Adipose tissue (tissue), 3 donors: ENCODE measurements around the gene CACNA1C. TPM values are rescaled to one million over a fixed set of nuclear protein-coding genes. Genes with fewer than 3 reads are reported as not detected.

Experiments
- H3K27ac ChIP-seq: one replicate; pipeline ENCODE4 v1.5.1; 2013; ENCODE audit warnings: low read depth, low read length
- WGBS, 3 donors: extraction: QIAGEN DNeasy Blood & Tissue Kit; methylation state at CpG; one replicate each; pipeline ENCODE4 v1.1.7; 2013; 5-methylcytosine and 5-hydroxymethylcytosine counted together
- polyA plus RNA-seq, 3 donors: library from polyadenylated mRNA; stranded (reverse); fragments of 200-250 nt; gene quantifications; one replicate each; pipeline ENCODE4 v1.2.3, GENCODE V29; 2013
- donor health status: healthy with polysubstance abuse.
- donor health status: Bipolar disorder and iron deficiency.
- donor health status: healthy.

CACNA1C gene
- polyA plus RNA-seq, 3 donors, result 0.72 to 8.1 (median 1.4) TPM

- H3K27ac ChIP-seq, result no peak overlapping the region
- 90 to 95% (median 94%) methylated on average over 20 of the region's 20 CpGs for WGBS, 3 donors
Observed at GRCh38 chr12:2688381-2688931, 635.7 kb downstream of the CACNA1C start.

GRCh38 chr12:2689393-2689792 lies 636.6 kb downstream of the CACNA1C start:
- H3K27ac ChIP-seq, result no peak overlapping the region
- 90 to 95% (median 94%) methylated on average over 9 of the region's 9 CpGs for WGBS, 3 donors

GRCh38 chr12:2689879-2690278 lies 637.1 kb downstream of the CACNA1C start:
- WGBS, 3 donors, result 72 to 81% (median 80%) methylated on average over 8 of the region's 8 CpGs
- H3K27ac ChIP-seq, result no peak overlapping the region

DNA sequence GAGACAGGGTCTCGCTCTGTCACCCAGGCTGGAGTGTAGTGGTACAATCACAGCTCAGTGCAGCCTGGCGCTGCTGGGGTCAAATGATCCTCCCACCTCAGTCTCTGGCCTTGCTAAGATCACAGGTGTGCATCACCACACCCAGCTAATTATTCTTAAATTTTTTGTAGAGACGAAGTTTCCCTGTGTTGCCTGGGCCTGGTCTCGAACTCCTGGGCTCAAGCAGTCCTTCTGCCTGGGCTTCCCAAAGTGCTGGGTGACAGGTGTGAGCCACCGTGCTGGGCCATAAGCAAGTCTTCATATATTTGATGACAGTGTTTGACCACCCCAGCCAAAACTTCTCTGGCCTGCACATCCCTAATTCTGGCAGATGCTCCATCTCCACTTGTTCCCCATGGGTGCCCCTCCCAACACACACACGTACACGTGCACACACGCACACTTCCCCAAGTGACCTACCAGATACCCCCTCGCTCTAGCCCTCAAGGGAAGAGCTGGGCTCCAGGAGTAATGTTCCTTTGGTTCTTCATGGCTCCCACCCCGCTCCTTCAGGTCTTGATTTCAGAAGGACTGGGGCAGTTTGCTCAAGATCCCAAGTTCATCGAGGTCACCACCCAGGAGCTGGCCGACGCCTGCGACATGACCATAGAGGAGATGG lies 637.7 kb downstream of the CACNA1C start:
- 56 to 72% (median 61%) methylated on average over 14 of the region's 14 CpGs for WGBS, 3 donors
- no peak overlapping the region for H3K27ac ChIP-seq

DNA sequence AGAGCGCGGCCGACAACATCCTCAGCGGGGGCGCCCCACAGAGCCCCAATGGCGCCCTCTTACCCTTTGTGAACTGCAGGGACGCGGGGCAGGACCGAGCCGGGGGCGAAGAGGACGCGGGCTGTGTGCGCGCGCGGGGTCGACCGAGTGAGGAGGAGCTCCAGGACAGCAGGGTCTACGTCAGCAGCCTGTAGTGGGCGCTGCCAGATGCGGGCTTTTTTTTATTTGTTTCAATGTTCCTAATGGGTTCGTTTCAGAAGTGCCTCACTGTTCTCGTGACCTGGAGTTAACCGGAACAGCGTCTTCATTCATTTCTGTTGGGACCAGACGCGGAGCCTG lies 638.2 kb downstream of the CACNA1C start:
- H3K27ac ChIP-seq, result no peak overlapping the region
- 6 to 23% (median 17%) methylated on average over 27 to 28 of the region's 28 CpGs for WGBS, 3 donors

- no peak overlapping the region for H3K27ac ChIP-seq
- WGBS, 3 donors, result 3 to 23% (median 17%) methylated on average over 49 to 62 of the region's 62 CpGs
Observed at GRCh38 chr12:2691345-2692071, 638.7 kb downstream of the CACNA1C start.

- 46 to 52% (median 51%) methylated on average over 13 of the region's 13 CpGs for WGBS, 3 donors
- H3K27ac ChIP-seq, result no peak overlapping the region
Observed at GRCh38 chr12:2692080-2692479, 639.3 kb downstream of the CACNA1C start.

DNA sequence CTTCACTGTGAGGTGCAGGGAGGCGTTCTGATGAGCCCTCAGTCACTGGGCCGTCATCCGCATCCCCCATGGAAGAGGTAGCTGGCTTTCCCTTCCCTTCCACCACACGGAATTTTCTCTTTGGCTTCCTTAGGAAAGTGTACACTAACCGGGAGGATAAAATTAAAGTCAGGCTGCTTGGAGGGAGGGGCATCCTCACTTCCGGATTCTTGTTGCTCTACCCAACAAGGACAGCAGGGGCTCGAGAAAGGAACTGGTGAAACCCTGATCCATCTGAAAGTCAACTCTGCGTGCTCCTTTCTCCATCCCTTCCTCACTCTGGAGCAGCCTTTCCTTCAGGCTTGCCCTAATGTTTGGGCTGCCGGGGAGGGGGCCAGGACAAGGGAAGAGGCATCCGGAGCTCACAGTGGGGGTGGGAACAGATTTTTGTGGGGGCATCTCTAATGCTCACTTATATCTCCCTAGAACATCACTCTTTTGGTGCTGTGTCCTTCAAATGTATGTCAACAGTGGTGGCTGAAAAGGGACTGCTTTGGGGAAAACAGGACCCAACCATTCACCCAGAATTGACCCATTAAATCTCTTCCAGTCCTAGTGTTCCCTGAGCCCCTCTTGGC lies 640.6 kb downstream of the CACNA1C start:
- 39 to 48% (median 43%) methylated on average over 10 of the region's 10 CpGs for WGBS, 3 donors
- H3K27ac ChIP-seq, result no peak overlapping the region

DNA sequence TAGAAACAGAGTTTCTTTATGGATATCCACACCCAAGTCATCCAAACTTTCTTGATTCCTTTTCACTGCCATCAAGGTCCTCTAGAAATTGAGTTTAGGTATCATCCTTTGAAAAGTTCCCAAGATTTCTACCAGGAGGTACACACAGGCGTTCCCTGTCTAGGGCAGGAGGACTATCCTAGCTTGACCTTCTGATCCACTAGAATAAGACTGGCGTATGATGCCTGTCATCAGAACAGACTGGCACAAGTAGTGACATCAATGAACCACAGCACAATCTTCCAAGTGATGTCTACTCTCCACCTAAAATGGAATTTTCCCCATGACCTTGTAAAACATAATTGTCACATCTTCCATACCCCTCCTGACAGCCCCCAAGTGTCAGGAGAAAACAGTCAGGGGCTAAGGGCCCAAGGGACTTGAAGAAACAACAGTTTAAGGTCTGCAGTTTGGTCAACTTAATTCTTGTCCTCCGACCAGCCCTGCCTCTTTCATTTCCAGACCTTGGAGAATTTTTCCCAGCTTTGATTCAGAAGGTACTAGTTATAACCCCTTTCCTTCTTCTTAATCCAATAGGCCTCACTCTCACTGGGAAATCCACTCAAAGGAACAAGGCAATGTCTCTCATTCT lies 641.3 kb downstream of the CACNA1C start:
- no peak overlapping the region for H3K27ac ChIP-seq
- 88 to 95% (median 94%) methylated on average over 3 of the region's 3 CpGs for WGBS, 3 donors

DNA sequence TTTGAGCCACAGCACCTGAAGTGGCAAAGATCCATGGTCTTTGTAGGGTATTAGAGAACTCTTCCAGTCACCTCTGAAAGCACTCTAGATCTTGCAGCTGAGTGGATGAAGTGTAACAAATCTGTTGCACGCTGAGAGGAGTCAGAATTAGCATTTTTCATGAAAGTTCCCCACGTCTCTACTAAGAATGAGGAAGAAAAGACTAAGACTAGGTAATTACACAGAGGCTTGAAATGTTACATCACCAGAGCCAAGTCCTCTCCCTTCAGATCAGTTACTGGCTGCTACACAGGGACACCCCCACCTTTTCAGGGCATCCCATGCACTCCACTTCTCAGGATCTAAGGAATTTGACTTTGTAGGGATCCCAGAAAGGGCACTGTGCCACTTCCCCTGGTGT lies 643.3 kb downstream of the CACNA1C start:
- 35 to 48% (median 44%) methylated on average over 2 of the region's 2 CpGs for WGBS, 3 donors
- H3K27ac ChIP-seq, result no peak overlapping the region

- WGBS, 3 donors, result 77 to 82% (median 82%) methylated on average over 10 of the region's 10 CpGs
- H3K27ac ChIP-seq, result no peak overlapping the region
Observed at GRCh38 chr12:2697057-2697800, 644.4 kb downstream of the CACNA1C start.

- no peak overlapping the region for H3K27ac ChIP-seq
- 74 to 85% (median 80%) methylated on average over 1 of the region's 1 CpG for WGBS, 3 donors
Observed at GRCh38 chr12:2698566-2698965, 645.8 kb downstream of the CACNA1C start.

DNA sequence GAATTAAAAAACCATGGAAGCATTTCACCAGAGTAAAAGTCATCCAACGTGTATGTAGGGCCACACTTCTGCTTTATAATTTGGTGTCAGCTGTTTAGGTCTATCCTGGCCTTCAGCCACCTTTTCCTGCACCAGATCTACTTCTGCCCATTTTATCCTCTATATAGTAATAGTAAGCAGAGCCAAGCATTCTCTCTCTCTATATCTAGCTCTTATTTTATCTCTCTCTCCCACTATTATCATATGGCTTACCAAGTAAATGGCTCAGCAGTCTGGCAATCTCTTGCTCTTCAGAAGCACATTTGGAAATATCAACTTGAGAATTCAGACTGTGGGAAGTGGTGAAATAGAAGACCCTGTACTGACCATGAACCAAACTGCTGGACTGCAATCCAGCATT lies 657.9 kb downstream of the CACNA1C start:
- no peak overlapping the region for H3K27ac ChIP-seq
- 13 to 24% (median 14%) methylated on average over 1 of the region's 1 CpG for WGBS, 3 donors

DNA sequence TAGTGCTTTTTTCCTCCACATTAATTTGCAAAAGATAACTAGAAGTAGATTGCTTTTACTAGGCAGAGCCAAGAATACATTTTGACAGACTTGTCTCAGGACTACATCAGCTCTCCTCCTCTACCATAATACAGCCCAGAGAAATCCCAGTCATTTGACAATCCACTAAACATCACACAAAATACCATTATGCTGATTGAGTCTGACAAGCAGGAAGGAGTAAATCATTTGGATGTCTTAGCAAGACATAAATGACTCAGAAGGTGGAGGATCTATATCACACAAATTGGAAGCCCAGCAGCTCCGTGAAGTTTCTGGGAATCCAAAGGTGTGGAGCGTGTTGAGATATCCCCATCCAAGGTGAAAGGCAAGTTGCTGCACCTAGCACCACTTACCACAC lies 666.6 kb downstream of the CACNA1C start:
- no peak overlapping the region for H3K27ac ChIP-seq
- WGBS, 3 donors, result 66 to 69% (median 68%) methylated on average over 2 of the region's 2 CpGs

GRCh38 chr12:2722806-2723205 lies 670.0 kb downstream of the CACNA1C start:
- 68 to 97% (median 92%) methylated on average over 1 of the region's 1 CpG for WGBS, 3 donors
- no peak overlapping the region for H3K27ac ChIP-seq

GRCh38 chr12:2732290-2732689 lies 679.5 kb downstream of the CACNA1C start:
- 40 to 65% (median 51%) methylated on average over 6 of the region's 6 CpGs for WGBS, 3 donors
- no peak overlapping the region for H3K27ac ChIP-seq

DNA sequence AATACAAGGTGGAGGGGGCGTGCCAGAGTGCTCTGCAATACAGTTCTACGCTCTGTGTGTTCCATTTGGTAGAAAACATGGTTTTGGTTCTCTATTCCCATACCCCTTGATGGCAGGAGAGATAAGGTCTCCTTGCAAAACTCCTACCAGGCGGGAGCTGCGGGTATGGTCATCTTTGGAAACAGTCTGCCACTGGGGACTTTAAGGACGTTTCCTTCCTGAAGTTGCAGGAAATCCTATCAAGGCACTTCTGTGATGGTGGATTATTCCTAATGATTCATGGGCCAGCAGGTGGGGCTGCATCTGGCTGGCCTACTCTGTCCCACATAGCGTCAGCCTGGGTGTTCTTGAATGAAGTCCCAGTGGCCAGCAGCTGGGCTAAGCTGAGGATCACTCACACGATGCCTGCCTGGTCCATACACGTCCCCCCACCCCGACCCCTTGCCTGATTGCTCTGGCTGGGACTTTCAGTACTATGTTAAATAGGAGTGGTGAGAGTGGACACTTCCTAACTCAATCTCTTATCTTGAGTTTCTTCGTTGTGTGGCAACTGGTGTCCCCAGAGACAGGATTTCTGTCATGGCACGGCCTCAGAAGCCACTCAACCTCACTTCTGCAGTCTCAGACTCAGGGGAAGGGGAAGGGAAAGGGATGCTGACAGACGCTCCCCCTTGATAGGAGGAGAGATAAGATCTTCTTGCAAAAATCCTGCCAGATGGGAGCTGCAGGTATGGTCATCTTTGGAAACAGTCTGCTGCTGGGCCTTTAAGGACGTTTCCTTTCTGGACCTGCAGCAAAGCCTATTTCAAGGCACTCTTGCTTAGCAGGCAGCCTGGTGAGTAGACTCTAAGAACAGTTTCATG lies 680.9 kb downstream of the CACNA1C start:
- WGBS, 3 donors, result 35 to 57% (median 40%) methylated on average over 13 of the region's 13 CpGs
- H3K27ac ChIP-seq, result no peak overlapping the region
